Stomach (tissue), 4 donors: ENCODE results near the gene CACNA2D3.

Experiments used
- CTCF ChIP-seq, 7 experiments: fragments of 450-650 bp in 4 of 7; fragments of 200-600 bp in 3 of 7; sonication (generic) in 3 of 7; IDR thresholded peaks; one replicate each; pipeline ENCODE4 v1.5.1; 2016 to 2019; ENCODE audit warnings: antibody characterized with exemption in 7 of 7, control low read depth in 2 of 7, mild to moderate bottlenecking in 1 of 7
- POLR2A ChIP-seq, 4 donors: fragments of 450-650 bp; IDR thresholded peaks; one replicate each; pipeline ENCODE4 v1.6.1; 2016; ENCODE audit warnings: antibody characterized with exemption in 4 of 4, control low read depth in 2 of 4, mild to moderate bottlenecking in 1 of 4, moderate library complexity in 1 of 4

GRCh38 chr3:54999811-55000210, 877.5 kb downstream of the CACNA2D3 start:
- no peak for TF ChIP-seq CTCF (IDR thresholded peaks at IDR 0.05)
- TF ChIP-seq POLR2A (IDR thresholded peaks at IDR 0.05) = no peak
